ENCODE data around the gene COPS8. TPM values are rescaled to one million over a fixed set of nuclear protein-coding genes. Genes with fewer than 3 reads are reported as not detected.

The COPS8 gene
- total RNA-seq, 4 donors from 2014 or later = 108 to 158 (median 120) TPM

DNA sequence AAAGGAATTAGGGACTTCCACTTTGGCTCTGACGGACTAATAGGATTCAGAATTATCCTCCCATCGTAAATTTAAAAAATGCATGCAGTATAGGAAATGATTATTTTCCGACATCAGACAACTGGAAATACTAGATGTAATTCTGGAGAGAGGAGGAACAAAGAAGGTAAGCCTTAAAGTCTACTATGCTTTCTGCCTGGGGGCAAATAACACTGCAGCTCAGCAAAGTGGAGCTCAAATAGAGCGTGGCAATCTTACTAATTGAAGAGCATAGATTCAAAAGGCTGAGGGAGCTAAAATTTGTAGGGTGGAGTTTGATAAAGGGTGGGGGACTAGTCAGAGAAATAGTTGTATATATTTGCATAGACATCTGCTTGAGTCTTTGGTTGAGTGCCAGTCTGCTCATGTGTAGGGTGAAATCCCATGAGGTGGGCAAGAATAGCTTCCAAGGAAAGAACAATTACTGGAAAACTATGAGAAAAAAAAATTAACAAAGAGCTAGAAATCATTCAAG, 23.8 kb downstream of the COPS8 start:
- no peak overlapping the region for H3K27ac ChIP-seq
- H3K4me3 ChIP-seq = no peak overlapping the region
- no peaks in the 10 kb centered on the region for H3K4me1 ChIP-seq
- no peaks in the 10 kb centered on the region for H3K9me3 ChIP-seq
- ATAC-seq = no peak
- H3K36me3 ChIP-seq = peaks cover 0 to 6% of the 10 kb centered on the region in 2 donors
- WGBS, 2 donors (ENCODE audit: low coverage in 1 of 2) = 78 to 90% methylated on average over 4 of the region's 4 CpGs
- no peaks in the 10 kb centered on the region for H3K27me3 ChIP-seq
- TF ChIP-seq POLR2A (IDR thresholded peaks at IDR 0.05) = no peak
- TF ChIP-seq, protein P1, sequence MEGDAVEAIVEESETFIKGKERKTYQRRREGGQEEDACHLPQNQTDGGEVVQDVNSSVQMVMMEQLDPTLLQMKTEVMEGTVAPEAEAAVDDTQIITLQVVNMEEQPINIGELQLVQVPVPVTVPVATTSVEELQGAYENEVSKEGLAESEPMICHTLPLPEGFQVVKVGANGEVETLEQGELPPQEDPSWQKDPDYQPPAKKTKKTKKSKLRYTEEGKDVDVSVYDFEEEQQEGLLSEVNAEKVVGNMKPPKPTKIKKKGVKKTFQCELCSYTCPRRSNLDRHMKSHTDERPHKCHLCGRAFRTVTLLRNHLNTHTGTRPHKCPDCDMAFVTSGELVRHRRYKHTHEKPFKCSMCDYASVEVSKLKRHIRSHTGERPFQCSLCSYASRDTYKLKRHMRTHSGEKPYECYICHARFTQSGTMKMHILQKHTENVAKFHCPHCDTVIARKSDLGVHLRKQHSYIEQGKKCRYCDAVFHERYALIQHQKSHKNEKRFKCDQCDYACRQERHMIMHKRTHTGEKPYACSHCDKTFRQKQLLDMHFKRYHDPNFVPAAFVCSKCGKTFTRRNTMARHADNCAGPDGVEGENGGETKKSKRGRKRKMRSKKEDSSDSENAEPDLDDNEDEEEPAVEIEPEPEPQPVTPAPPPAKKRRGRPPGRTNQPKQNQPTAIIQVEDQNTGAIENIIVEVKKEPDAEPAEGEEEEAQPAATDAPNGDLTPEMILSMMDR (IDR thresholded peaks at IDR 0.05) = no peak
- TF ChIP-seq POLR2AphosphoS5 (IDR thresholded peaks at IDR 0.05) = no peak
- TF ChIP-seq EP300 (IDR thresholded peaks at IDR 0.05) = no peak

DNA sequence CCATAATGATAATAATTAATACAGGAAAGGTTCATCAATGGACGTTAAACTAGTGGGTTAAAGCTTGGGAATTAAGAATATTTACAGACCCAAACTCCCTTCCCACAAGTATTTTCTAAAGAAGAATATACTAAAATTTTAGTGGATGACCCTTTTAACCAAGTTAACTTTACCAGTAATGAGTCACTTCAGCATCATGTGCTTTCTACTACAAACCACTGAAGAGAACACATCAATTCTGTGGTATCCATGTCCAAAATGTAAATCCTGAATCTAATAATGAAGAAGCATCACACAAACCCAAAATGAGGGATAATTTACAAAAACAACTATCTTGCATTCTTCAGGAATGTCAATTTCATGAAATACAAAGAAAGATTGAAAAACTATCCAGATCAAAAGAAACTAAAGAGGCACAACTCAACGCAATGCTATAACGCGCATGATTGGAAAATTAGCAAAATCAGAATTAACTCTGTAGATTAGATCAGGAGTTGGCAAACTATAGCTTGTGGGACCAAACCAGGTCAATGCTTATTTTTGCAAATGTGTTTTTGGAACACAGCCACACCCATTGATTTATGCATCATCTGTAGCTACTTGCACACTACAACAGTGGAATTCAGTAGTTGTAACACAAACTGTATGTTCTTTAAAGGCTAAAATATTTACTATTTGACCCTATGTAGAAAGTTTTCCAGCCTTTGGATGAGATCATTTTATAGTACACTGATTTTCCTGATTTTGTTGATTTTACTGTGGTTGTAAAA, 27.5 kb downstream of the COPS8 start:
- Histone ChIP-seq H3K36me3 (no peaks in the 10 kb centered on the region), H3K27me3 (no peaks in the 10 kb centered on the region), H3K4me1 (peaks cover 0 to 8% (median 2%) of the 10 kb centered on the region in 3 donors), H3K9me3 (no peaks in the 10 kb centered on the region), H3K4me3 (no peak overlapping the region), H3K27ac (no peak overlapping the region)
- WGBS, 2 donors (ENCODE audit: low coverage in 1 of 2) = 93 to 97% methylated on average over 4 of the region's 4 CpGs
- TF ChIP-seq POLR2AphosphoS5 (IDR thresholded peaks at IDR 0.05) (no peak), EP300 (IDR thresholded peaks at IDR 0.05) (no peak), POLR2A (IDR thresholded peaks at IDR 0.05) (no peak)
- TF ChIP-seq, protein P1 (IDR thresholded peaks at IDR 0.05) = no peak
- no peak for ATAC-seq

GRCh38 chr2:237115870-237116269, 30.2 kb downstream of the COPS8 start:
- Histone ChIP-seq H3K27ac (no peak overlapping the region), H3K4me3 (no peak overlapping the region), H3K27me3 (no peaks in the 10 kb centered on the region), H3K4me1 (peaks cover 0 to 16% (median 4%) of the 10 kb centered on the region in 3 donors), H3K36me3 (no peaks in the 10 kb centered on the region), H3K9me3 (no peaks in the 10 kb centered on the region)
- whole genome bisulfite sequencing, 2 donors (ENCODE audit: low coverage in 1 of 2) = 93 to 100% methylated on average over 1 to 3 of the region's 3 CpGs
- ATAC-seq = no peak
- TF ChIP-seq, protein P1 (IDR thresholded peaks at IDR 0.05) = no peak
- TF ChIP-seq EP300 (IDR thresholded peaks at IDR 0.05) (no peak), POLR2A (IDR thresholded peaks at IDR 0.05) (no peak), POLR2AphosphoS5 (IDR thresholded peaks at IDR 0.05) (no peak)

DNA sequence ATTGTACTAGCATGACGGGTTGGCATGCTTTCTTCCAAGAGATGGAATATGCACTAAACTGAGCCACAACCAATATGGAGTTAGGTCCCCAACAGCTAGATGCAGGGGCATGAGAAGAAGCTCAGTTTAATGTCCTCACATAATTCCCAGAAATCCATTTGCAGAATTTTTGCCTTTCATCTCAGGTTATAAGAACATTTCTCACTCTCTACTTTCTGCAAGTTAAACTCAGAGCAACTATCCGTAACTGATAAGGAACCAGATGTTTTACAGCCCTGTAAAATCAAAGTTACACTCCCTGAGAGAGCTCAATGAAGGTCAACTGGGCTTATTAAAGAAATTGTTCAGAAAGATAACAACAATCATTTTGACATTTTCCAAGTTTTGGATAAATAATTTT, 30.7 kb downstream of the COPS8 start:
- Histone ChIP-seq H3K4me1 (peaks cover 0 to 16% (median 4%) of the 10 kb centered on the region in 3 donors), H3K27me3 (no peaks in the 10 kb centered on the region), H3K9me3 (no peaks in the 10 kb centered on the region), H3K36me3 (no peaks in the 10 kb centered on the region), H3K4me3 (no peak overlapping the region), H3K27ac (no peak overlapping the region)
- WGBS, 2 donors (ENCODE audit: low coverage in 1 of 2) = 86 to 90% methylated on average over 2 of the region's 2 CpGs
- TF ChIP-seq POLR2AphosphoS5 (IDR thresholded peaks at IDR 0.05) (no peak), EP300 (IDR thresholded peaks at IDR 0.05) (no peak), POLR2A (IDR thresholded peaks at IDR 0.05) (no peak)
- TF ChIP-seq, protein P1 (IDR thresholded peaks at IDR 0.05) = no peak
- no peak for ATAC-seq

GRCh38 chr2:237118025-237118424, 32.3 kb downstream of the COPS8 start:
- no peaks in the 10 kb centered on the region for H3K9me3 ChIP-seq
- ATAC-seq = peak; percentile 37
- no peaks in the 10 kb centered on the region for H3K36me3 ChIP-seq
- TF ChIP-seq, protein P1 (IDR thresholded peaks at IDR 0.05) = no peak
- TF ChIP-seq EP300 (IDR thresholded peaks at IDR 0.05) (no peak), POLR2AphosphoS5 (IDR thresholded peaks at IDR 0.05) (no peak), POLR2A (IDR thresholded peaks at IDR 0.05) (no peak)
- no peaks in the 10 kb centered on the region for H3K27me3 ChIP-seq
- peak overlapping the region in 2 of 4 donors; percentile 39 to 47 for H3K27ac ChIP-seq
- H3K4me1 ChIP-seq = peaks cover 0 to 20% (median 4%) of the 10 kb centered on the region in 3 donors
- H3K4me3 ChIP-seq = no peak overlapping the region
- 24 to 60% methylated on average over 1 of the region's 1 CpG for WGBS, 2 donors (ENCODE audit: low coverage in 1 of 2)

All from gastroesophageal sphincter (tissue), 4 donors.